Lower lobe of right lung (tissue), 2 donors: Measurements from ENCODE around the gene SLC30A10. TPM values are rescaled to one million over a fixed set of nuclear protein-coding genes. Genes with fewer than 3 reads are reported as not detected.
"Not testable (repeated sequence)": the region's sequence is repeated elsewhere in the genome, so short reads cannot be mapped to it uniquely, and the experiment has no call there.

ENCODE experiments used
- ATAC-seq, 2 donors: fragments of 200-7000 bp; cut with Tn5 transposase; one replicate each; pipeline ENCODE4 v1.9.1; 2020 to 2022; ENCODE audit warnings: mild to moderate bottlenecking in 2 of 2, moderate library complexity in 2 of 2
- DNase-seq: peaks from one replicate; pipeline ENCODE4 v3.0.0-alpha.2; 2020
- H3K27ac ChIP-seq: fragments of 200-600 bp; one replicate; pipeline ENCODE4 v1.8.0; 2022
- H3K27me3 ChIP-seq: fragments of 200-600 bp; one replicate; pipeline ENCODE4 v1.8.0; 2022; ENCODE audit warnings: low read depth
- H3K36me3 ChIP-seq: fragments of 200-600 bp; one replicate; pipeline ENCODE4 v1.8.0; 2022; ENCODE audit warnings: mild to moderate bottlenecking
- H3K4me1 ChIP-seq: fragments of 200-600 bp; one replicate; pipeline ENCODE4 v1.8.0; 2022
- H3K4me3 ChIP-seq: fragments of 200-600 bp; one replicate; pipeline ENCODE4 v1.8.0; 2022; ENCODE audit warnings: mild to moderate bottlenecking
- H3K9me3 ChIP-seq: fragments of 200-600 bp; one replicate; pipeline ENCODE4 v1.8.0; 2022
- CTCF ChIP-seq: fragments of 200-600 bp; IDR thresholded peaks from one replicate; pipeline ENCODE4 v1.8.0; 2022; ENCODE audit warnings: antibody characterized with exemption, mild to moderate bottlenecking
- intact Hi-C: fragments of 100-400 bp; cut with DNase I; formaldehyde crosslinking; loops from one replicate; pipeline ENCODE4 v1.11.0; 2022
- total RNA-seq: library from RNA; stranded (reverse); fragmentation: NEBNext Ultra II Directional; extraction: Animal tissue kit (Norgen Biotek cat#: 25700); gene quantifications from one replicate; pipeline ENCODE4 v1.2.1, GENCODE V29; 2021
- donor health status: DM: no; HTN: yes; CAD: no; lungs with severe emphysema.

Gene SLC30A10
- total RNA-seq, 1 donor from 2014 or later = not detected

DNA sequence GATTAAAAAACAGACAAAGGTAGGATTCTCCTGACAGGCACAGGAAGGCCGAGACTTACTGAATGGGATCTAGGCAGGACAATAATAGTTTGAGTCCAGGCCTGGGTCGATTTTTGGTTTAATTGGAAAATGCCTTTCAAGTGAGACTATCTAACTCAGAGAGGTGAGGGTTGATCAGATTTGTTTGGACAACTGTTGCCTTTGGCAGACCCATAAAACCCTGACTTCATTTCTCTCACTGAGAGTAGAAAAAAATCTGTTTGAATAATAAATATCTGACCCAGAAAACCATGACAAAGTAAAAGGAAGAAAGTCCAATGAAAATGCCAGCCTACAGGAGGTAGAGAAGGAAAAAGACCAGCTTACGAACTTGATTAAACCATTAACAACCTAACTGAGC lies 12.3 kb upstream of the SLC30A10 start:
- H3K36me3 ChIP-seq = no peaks in the 10 kb centered on the region
- no peak overlapping the region for H3K27ac ChIP-seq
- TF ChIP-seq CTCF = no peak
- no peaks in the 10 kb centered on the region for H3K4me1 ChIP-seq
- no peaks in the 10 kb centered on the region for H3K9me3 ChIP-seq
- H3K27me3 ChIP-seq = peaks cover 5% of the 10 kb centered on the region
- no peak overlapping the region for H3K4me3 ChIP-seq
- intact Hi-C loops = no loop called here
- DNase-seq (no peak), ATAC-seq (no peak)

DNA sequence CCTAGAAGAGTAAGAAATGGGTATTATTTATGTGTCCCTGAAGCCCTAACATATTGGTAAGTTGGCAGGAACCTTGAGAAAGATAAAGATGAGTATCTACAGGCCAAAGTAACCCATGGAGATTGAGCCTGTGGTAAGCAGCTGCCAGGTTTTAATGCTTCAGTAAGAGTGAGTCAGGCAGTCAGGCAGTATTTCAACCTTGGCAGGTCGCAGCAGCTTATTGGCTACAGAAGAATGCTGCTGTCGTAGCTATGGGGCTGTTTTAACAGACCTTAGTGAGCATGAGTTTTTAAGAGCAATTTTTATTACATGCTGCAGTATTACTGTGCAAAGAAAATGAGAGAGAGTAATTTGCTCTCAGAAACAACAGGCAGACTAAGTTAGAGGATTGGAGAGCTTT lies 10.3 kb upstream of the SLC30A10 start:
- H3K4me3 ChIP-seq = no peak overlapping the region
- no peaks in the 10 kb centered on the region for H3K9me3 ChIP-seq
- no peak for ATAC-seq
- no peaks in the 10 kb centered on the region for H3K36me3 ChIP-seq
- intact Hi-C loops = no loop called here
- H3K27me3 ChIP-seq = peaks cover 5% of the 10 kb centered on the region
- TF ChIP-seq CTCF = no peak
- DNase-seq = no peak
- no peaks in the 10 kb centered on the region for H3K4me1 ChIP-seq
- no peak overlapping the region for H3K27ac ChIP-seq

DNA sequence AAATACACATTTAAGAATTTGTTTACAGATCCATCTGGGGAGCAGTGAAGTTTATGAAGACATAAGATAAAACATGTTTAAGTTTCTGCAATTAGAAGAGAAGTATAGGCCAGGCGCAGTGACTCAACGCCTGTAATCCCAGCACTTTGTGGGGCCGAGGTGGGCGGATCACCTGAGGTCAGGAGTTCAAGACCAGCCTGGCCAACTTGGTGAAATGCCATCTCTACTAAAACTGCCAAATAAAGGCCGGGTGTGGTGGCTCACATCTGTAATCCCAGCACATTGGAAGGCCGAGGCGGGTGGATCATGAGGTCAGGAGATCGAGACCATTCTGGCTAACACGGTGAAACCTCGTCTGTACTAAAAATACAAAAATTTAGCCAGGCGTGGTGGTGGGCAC lies 5.4 kb upstream of the SLC30A10 start:
- H3K27ac ChIP-seq, DNase-seq, H3K4me1 ChIP-seq, ATAC-seq, H3K4me3 ChIP-seq, H3K36me3 ChIP-seq, intact Hi-C loops, H3K9me3 ChIP-seq, H3K27me3 ChIP-seq: not testable (repeated sequence)

DNA sequence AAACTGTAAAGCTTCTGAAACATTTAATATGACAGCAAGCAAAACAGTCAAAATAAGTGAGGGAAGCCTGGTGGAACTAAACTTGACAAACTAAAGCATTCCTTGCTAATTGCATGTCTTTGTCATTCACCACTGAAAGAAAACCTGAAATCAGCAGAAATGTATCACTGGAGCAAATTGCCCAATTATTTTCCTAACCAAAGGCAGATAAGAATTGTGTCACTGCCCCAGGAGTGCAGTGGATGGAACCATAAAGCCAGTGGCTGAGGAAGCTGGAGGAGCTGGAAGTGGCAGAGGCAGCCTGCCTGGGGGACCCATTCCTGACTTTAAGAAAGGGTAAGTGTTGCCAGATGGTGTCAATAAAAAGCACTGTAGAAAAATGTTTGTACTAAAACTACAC lies 2.7 kb upstream of the SLC30A10 start:
- ATAC-seq (no peak), DNase-seq (no peak)
- Histone ChIP-seq H3K4me3 (no peak overlapping the region), H3K9me3 (no peaks in the 10 kb centered on the region), H3K4me1 (peaks cover 11% of the 10 kb centered on the region), H3K36me3 (no peaks in the 10 kb centered on the region), H3K27ac (no peak overlapping the region), H3K27me3 (peaks cover 34% of the 10 kb centered on the region)
- no peak for TF ChIP-seq CTCF
- intact Hi-C loops = no loop called here

GRCh38 chr1:219928791-219929118 lies 398 bp upstream of the SLC30A10 start:
- peaks cover 11% of the 10 kb centered on the region for H3K4me1 ChIP-seq
- H3K27me3 ChIP-seq = peaks cover 34% of the 10 kb centered on the region
- no peaks in the 10 kb centered on the region for H3K36me3 ChIP-seq
- peak overlapping the region; percentile 37 for H3K4me3 ChIP-seq
- TF ChIP-seq CTCF = no peak
- intact Hi-C loops = no loop called here
- DNase-seq = no peak
- H3K9me3 ChIP-seq = no peaks in the 10 kb centered on the region
- peak in 1 of 2 donors; percentile 12 for ATAC-seq
- H3K27ac ChIP-seq = no peak overlapping the region

- Histone ChIP-seq H3K4me3 (peak overlapping the region; percentile 37), H3K27ac (no peak overlapping the region), H3K27me3 (peaks cover 34% of the 10 kb centered on the region), H3K9me3 (no peaks in the 10 kb centered on the region), H3K4me1 (peaks cover 11% of the 10 kb centered on the region), H3K36me3 (no peaks in the 10 kb centered on the region)
- ATAC-seq (no peak), DNase-seq (no peak)
- no peak for TF ChIP-seq CTCF
- intact Hi-C loops = no loop called here
Measured at GRCh38 chr1:219927298-219927955, 930 bp downstream of the SLC30A10 start.
